NCI-H446 (cell line): ENCODE results near the gene SETBP1.
A peak's percentile ranks its signal among the peaks of the same experiment; 100 is the strongest.

Experiments
- DNase-seq, 2 experiments: peaks; one replicate each; lab custom pipeline; 2025; lab: John Stamatoyannopoulos, UW

The SETBP1 gene

DNA sequence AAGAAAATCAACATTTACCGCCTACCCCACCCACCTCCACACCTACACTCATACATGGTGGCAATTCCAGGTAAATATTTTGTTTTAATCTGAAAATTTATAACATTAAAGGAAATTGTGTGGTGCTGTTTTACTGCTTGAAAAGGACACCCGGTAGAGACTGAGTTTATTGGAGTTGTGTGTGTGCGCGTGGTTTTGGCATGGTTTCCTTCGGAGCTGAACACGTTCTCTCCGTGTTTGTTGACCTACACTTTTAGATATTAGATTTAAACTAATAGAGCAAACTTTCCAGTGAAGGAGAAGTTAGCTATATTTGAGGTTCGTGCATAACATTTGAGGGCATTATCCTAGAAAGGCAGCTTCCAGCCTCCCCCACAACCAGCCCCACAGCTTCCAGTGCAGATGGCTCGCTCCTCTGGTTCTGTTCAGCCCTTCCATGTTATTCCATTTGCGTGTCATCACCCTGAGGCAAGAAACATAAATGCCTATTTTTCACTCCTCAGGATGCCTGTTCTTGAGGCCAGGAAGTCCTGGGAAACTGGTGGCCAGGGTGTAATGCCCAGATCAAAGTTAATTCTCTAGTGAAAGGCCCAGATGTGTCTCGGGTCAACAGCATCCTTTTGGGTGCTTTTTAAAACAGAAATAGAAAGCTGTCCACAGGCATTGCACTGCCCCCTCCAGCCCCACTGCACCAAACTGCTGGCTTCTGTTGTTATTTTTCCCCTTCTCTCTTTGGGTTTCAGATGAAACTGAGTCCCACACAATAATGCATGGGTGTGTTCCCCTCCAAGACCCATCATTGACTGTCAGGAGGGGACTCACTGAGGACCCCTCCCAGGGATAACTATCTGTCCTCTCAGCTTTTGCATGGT is 190.2 kb downstream of the SETBP1 start:
- no peak for DNase-seq

DNA sequence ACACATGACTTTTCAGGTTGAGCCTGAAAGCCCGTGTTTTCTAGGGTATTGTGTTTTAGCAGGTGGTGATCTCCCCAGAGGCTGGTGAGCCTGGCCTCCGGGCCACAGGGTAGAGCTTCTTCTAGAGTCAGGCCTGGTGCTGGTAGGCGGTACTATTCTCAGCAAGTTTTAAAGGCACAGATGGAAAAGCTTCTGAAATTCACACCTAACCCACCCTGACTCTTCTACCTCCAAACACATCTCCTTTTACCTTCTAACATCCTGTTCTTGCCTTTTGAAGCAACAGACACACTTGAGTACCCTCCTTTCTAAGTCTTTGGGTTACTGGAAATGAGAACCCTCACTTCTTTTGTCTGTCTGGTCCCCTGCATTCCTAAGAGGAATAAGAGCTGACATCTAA is 191.1 kb downstream of the SETBP1 start:
- no peak for DNase-seq

DNA sequence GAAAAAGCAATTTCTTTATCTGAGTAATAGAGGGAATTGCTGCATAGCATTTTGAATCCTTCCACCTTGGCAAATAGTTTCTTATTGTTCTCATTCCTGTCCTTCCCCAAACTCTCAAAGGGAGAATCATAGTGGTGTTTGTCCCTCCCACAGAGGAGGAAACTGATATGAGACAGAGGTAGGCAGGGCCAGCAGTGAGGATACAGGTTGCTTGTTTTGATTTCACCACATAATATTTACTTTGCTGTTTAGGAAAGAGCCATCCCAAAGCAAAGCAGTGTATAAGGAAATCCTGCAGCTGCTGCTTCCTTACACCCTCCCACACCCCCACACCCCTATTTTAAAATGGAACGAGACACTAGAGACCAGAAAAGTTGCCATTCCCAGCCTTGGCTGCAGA is 195.3 kb downstream of the SETBP1 start:
- no peak for DNase-seq

DNA sequence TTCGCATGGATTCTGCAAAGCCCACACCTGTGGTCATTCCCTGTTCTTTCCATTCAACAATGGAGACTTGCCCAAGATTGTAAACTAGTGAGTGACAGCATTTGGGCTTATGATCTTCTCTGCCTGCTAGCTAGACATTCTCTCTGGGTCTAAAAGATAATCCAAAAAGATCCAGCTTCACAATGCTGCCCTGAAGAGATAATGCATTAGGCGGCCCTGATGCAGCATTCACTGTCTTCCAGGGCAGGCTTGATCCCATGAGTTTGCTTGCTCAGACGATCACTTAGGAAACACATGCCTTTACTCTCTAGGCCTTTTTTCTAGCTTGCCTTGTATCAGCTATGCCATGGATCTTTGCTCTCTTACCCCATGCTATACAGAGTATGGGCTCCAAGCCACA is 196.1 kb downstream of the SETBP1 start:
- no peak for DNase-seq

DNA sequence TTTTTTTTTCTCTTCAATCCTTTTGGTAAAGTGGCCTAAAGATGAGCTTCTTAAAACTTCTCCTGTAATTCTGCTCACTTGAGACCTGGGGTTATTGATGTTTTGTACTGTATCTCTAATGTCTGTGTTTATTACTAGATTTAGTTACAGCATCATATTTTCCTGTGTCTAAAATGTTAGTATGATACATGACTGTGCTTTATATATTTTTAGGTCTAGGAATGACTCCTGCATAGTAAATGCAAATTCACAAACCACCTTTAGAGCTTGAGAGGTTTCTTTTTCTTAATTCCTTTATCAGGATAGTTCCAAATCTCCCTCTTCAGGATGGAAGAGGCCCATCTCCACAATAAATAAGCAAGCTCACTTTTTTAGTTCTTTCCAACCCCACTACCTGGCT is 197.6 kb downstream of the SETBP1 start:
- DNase-seq = no peak

DNA sequence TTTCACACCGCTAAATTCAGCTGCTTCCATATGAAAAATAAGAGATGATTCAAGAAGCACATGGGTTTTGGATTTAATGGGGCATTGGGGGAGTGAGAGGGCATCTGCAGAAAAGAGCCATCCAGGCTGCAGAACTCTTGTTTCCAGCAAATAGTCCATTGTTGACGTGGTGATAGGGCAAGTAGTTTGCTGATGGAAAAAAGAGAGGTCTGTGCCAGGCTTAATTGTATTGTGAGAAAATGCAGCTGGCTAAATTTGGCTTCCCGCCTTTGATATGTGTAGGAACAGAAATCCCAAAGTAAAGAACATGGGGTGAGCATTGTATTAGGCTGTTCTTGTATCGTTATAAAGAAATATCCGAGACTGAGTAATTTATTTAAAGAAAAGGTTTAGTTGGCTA is 199.5 kb downstream of the SETBP1 start:
- DNase-seq = no peak

DNA sequence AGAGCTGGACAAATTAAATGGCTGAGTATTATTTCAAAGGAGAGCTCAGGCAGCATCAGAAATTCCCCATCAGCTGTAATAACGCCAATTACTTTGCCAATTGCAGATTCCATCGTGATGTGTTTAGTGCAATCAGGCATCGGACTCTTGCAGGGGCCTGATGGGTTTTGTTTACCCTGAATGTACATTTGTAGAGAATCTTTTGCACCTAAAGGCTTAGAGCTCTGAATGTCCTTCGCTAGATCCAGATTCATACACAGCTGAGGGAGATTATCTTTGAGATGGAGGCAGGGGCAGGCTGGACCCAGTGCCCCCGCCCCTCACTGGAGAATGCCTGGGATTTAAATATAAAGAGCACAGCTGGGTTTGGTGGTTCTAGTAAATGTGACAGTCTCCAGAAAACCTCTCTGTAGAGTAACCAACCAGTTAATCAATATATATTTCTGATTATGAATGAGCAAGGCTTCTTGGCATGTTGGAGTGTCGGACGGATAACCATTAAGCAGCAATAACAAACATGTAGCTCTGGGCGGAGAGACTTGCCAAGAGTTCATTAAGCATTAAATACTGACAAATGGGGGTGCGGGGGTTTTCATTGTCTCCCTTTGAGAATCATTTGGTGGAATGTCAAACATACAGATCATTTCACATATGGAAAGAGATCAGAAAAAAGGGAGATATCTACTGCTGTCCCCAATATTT is 200.9 kb downstream of the SETBP1 start:
- DNase-seq = peak; percentile 31 to 36

DNA sequence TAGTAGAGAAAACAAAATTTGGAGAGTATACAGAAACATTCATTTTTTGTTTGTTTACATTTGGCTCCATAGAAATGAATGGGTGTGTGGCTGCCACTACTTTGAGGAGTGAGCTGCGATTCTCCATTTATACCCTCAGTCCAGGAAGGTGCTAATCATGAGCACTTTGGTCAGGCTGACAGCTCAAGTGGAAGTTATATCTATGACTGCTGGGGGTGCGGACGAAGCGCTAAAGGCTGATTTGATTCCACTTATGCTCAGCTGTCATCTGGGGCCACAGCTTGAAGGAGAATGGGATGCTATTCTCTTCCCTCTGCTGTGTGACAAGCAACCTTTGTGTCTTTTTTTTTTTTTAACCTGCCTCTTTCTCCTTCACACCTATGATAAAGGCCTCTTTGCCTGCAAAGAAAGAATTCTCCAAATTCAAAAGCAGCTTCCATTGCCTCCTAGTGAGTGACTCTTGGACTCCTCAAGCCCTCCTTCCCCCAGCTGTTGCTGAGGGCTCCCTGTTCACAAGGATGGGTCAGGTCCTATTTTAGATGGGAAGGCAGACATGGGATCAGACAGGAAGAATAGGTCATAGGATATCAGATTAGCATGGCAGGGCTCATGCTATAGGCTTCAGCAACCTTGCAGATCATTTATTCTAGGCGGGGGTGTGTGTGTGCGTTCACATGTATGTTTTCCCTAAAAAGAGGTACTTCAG is 201.6 kb downstream of the SETBP1 start:
- DNase-seq = no peak

DNA sequence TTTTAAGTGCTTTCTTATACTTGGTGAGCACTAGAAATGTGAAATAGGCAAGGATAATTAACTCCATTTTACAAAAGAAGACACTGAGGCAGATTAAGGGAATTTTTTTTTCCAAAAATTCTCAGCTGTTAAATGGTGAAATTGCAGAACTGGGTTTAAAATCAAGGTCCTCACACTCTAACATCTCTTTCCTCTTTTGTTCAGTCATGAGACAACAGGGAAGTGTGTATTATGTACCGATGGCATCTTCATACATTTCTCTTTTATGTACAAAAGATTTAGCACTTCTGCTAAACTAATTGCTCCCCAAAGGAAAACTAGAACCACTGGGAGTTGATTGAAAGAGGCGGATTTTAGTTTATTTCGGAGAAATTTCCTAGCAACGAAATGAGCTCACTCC is 203.0 kb downstream of the SETBP1 start:
- DNase-seq = no peak

DNA sequence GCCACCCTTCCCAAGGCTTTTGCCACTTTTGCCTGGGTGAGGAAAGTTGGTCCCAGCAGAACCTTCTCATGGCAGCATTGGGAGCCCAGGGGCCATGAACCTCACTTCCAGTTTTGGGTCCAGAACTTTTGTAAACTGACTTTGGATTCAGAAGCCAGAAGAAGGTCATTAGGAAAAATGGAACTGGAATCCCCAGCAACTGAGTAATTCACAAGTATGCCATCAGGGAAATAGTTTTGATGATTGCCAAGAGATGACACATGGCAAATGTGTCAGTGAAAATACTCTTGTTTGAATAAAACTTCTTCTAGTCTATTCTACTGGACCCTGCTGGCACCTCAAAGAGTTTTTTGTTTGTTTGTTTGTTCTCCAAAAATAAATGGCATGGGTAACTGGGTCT is 203.7 kb downstream of the SETBP1 start:
- DNase-seq = peak; percentile 78 to 81

DNA sequence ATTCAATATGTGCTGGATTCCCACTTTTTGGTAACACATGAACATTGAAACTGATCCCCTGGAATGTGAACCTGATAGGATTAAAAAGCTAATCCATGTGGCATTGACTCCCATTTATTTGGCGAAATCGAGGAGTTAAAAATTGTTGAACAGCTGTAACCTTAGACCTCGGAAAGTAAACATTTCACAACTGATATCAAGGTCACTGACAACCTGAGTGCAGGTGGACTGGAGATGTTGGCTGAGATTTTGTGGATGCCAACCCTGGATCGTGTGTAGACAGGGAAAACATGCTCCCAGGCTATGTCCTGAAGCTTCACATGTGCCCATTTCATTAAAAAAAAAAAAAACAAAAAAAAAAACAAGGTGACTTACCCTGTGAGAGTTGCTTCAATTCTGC is 204.8 kb downstream of the SETBP1 start:
- no peak for DNase-seq

DNA sequence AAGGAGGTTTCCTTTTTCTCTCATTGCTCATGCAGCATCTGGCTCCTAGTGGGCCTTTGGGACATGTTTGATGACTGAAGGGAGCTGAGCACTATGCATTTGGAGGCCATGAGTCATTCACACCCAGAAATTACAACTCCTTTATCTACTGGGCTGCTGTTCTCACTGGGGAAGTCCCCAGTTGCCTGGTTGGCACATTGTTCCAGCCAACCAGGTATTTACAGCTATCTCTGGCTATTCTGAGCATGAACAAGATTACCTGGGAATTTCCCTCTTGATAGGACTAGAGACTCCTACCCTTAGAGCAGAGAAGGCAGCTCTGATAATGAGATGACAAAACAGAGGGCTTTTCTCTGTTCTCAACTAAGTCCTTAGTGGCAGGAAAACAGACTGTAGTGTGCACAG is 206.5 kb downstream of the SETBP1 start:
- DNase-seq = peak in 1 of 2 experiments; percentile 30

DNA sequence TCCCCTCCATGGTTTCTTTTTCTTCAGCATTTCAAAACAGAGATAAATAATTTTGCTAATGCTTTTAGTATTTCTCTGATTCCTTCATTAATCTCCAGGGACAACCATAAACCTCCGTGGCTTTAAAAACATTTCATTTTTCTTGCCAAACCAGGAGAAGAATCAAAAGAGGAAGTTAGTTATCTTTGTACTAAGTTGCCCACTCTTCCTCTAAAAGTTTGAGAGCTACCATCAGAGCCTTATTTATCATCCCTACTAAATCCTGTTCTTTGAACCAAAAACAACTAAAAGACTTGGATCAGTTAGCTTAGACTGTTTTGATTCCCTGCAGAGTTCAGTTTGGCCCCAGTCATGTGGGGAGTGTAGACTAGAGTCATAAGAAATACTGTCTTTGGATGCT is 208.4 kb downstream of the SETBP1 start:
- DNase-seq = no peak

DNA sequence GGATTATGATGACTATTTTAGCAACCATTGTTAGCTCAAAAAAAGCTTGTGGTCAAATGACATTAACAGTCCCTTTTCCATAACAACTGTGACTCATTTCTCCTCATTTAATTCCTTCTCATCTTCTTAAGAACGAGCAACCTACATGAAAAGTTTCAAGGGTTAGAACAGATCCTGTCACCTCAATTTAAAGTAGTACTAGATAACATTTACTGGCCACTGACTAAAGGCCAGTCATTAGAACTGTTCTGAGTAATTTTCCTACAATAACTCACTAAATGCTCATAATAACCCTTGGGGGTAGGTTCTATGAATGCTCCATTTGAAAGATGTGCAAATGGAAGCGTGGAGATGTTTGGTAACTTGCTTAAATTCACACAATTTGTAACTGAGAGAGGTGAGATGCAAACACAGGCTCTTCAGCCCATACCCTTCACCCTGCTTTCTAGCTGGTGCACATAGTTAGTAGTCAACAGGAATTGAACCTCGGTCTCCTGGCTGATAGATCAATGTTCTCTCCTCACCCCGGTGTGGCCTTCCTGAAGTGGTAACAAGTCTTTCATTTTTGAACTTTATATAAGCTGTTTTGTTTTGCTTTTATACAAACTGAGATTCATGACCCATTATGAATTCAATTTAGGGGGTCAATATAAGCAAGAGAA is 212.5 kb downstream of the SETBP1 start:
- DNase-seq = no peak

DNA sequence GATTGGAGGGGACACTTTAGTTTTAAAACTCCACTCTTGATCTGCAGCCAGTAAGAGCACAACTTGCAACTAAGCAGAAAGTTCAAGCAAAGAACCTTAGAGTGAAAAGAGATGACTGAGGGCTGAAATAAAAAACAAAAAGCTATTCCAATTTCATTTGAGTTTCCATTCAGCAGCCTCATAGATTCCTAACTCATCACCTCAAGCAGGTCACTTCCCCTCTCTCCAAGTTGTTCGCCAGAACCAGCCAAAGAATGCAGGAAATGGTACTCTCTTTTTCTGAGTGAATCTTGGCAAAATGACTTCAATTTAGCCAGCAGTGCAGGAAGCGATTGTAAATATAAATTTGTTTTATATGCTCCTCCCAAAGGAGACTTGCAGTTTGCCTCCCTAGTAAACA is 213.3 kb downstream of the SETBP1 start:
- no peak for DNase-seq

DNA sequence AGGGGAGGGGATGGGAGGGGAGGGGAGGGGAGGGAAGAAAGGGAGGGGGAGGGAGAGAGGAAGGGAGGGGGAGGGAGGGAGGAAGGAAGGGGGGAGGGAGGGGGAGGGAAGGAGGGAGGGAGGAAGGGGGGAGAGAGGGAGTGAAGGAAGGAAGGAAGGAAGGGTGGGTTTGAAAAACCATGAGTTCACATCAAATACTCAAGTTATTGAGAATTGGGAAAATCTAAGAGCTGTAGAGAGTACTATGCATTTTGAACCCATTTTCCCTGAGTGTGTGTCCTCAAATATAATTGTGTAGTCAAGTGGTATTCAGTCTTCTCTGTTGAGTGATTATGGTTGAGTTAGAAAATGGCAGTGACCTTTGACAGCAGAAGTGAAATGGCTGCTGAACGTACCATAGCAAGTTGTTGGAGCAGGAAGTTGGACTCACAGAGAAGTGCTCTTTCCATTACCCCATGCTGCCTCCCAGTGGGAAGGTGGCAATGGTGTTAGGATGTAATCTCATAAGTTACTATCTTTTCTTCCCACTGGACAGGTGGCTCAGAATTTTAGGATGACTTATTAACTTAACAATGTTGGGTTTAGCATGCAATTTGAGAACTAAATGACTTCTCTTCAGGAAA is 214.6 kb downstream of the SETBP1 start:
- peak in 1 of 2 experiments; percentile 31 for DNase-seq

DNA sequence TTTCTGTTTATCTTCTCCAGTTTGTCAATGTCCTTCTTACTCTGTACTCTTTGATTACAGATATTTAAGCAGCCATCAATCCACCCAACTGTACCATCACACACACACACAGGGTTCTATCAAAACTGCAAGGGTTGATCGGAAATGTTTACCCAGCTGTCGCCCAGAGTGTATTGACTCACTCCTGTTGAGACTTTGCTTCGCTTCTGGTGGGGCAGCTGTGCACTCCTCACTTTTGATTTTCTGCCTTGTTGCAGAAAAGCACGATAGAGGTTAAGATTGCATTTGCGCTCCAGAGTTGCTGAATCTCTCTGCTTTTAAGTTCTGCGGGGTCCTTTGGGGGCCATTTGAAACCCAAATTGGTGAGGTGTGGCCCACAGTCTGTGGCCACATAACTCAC is 216.2 kb downstream of the SETBP1 start:
- DNase-seq = peak in 1 of 2 experiments; percentile 18

DNA sequence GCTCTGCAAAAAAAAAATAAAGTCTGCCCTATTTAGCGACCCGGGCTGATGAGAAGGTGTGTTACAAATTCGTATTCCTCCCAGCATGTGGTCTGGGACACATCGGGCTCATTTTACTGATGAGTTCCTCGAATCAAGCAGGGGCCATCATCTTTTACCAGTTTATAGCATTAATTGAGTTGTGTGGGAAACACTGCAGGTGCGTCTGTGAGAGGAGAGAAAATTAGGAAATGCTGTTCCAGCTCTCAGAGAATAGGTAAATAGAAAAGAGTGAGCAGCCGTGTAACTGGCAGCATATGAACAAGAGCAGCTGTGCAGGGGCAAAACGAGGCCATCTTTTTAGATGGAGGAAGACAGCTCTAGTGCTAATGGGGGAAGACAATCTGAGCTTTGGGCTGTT is 216.7 kb downstream of the SETBP1 start:
- DNase-seq = peak in 1 of 2 experiments; percentile 23

DNA sequence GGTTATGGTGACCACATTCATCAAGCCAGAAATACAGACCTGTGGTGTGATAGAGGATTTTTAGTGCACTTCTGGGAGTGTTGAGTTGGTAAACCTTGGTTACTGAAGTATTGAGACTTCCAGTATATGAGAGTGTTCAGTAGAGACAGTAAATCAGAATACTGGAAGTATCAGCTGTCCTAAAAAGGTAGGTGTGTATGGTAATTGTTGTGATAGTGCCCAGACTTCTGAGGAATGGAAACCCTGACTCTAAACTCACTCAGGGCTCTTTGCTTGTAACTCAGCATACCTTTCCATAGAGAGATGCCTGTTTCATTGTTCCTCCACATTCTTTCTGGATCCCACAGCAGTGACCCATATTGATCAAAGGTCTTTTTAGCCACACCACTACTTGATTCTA is 217.1 kb downstream of the SETBP1 start:
- no peak for DNase-seq

DNA sequence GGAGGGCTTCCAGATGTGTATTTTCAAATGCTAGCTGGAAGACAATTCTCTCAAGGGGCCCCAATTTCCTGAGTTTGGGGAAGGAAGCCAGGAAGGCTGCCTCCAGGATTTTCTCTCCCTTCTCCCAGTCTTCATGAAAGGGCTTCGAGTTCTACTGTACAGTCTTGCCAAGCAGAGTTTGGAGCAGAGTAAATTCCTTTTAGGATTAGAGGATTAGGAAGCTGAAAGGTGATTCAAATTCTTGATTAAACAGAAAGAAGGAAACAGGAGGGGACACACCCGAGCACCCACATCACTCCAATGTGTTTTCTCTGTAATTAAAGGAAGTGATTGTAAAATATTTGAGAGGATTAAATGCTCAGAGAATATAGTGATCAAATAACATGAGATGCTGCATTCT is 217.8 kb downstream of the SETBP1 start:
- DNase-seq = no peak

DNA sequence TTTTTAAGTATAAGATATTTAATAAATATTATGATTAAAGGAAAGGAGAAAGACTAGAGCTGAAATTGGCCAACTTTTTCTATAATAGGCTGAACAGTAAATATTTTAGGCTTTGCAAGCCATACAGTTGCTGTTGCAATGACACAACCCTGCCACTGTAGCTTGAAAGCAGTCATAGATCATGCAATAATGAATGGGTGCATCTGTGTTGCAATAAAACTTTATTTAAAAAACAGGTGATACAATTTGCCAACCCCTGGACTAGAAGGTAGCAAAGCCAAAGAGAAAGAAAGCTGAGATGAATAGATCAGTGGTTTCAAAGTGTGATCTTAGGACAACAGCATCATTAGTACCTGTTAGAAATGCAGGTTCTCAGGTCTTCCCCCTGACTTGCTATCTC is 219.1 kb downstream of the SETBP1 start:
- DNase-seq = no peak

DNA sequence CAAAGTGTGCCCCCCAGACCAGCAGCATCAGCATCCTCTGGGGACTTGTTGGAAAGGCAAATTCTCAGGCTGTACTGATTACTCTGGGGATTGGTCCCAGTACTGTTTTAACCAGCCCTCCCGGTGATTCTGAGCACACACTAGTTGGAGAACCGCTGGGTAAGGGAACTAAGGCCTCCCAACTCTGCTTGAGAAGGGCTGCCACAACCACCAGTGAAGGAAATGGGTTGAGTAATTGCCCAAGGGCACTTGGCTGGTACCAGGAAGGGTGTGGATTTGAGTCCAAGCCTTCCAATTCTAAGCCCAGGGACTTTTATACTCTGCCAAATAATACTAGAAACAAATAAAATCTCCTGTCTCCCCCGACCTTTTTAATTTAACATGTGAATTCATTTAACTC is 219.9 kb downstream of the SETBP1 start:
- DNase-seq = no peak
